ENCODE results near the gene HAUS8.

- no peak for TF ChIP-seq CTCF (conservative IDR thresholded peaks at IDR 0.05; ENCODE audit: low read length)
- TF ChIP-seq EZH2phosphoT487 (IDR thresholded peaks at IDR 0.05; ENCODE audit: borderline replicate concordance, low read depth, low read length), result no peak
Observed at GRCh38 chr19:17037184-17037583, 38.1 kb downstream of the HAUS8 start.
